HuH-7.5 (cell line): Measurements from ENCODE around the gene IYD.

Experiments
- DNase-seq: peaks from one replicate; pipeline ENCODE4 v3.0.0; 2011; ENCODE audit warnings: low spot score

The IYD gene

DNA sequence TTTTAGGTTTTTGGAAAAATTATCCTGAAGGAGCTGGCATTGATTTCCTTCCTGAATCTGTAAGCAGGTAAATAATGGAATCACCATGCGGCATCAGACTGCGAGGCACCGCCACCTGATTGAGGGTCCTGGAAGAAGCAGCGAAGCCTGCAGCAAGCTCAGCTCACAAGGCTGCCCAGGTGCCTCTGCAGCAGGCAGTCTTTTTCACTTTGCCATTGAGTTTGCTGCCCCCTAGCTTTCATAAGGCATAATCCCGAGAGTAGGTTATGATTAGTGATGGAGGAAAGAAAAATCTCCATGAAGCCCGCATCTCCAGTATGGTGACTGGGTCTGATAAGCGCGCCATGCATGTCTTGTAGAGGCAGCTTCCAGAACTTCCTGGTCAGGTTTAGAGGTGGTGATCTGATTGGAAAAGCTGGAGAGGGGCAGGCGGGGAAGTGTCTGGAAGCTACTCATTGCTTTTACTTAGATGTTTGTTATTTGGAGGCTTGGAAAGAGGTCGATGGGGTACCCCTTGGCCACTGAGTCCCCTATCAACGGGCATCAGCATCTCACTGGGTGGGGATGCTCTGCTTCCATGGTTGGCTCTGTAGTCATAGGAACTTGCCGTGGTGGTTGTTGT is 26.7 kb downstream of the IYD start:
- peak; percentile 42 for DNase-seq

DNA sequence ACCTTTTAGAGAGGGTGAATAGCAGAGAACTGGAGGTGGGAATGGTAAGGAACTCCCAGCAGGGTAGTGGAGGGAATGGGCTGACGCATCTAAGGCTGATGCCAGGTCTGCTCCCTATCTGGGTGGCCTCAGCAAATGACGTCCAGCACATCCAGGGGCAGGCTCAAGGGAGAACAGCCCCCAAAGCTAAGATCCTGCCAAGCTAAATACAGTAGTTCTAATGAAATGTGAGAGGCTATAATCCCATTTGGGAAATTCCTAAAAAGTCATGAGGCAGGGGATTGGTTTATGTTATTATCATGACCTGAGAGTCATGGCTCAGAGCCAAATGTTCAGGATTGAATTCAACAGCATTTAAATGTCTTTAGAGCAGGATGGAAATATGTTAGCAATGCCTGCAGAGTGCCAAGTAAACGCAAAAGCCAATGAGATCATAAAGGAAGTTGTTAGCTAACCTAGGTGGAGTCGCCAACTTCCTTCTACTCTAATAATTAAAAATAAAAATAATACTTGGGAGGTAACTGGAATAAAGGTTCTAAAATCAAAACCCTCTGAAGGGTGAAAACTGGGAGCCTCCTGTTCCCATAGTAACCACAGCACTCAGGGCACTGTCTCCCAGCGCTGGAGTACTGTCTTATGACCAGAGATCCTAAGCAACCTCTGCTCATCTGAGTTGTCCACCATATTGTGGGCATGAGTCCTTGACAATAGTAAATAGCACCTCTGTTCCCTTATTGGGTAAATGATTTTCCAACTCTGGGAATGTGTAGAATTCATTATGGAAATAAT is 34.8 kb downstream of the IYD start:
- no peak for DNase-seq

DNA sequence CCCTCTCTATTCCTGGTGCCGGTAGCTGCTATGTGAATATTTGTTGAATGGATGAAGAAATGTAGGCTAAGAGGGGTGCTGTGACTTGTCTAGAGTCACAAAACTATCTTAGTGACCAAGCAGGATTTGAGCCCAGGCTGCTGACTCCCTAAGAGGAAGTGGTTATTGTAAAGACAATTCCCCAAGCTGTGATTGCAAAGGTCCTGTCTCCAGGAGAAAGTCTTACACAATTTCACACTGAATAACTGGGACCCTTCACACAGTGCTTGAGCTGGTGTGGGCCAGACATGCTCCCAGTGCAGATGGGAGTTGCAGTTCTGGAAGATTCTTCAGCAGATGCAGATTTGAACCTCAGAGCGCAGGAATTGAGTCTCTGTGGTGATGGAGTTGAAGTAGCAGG is 38.1 kb downstream of the IYD start:
- DNase-seq: no peak

DNA sequence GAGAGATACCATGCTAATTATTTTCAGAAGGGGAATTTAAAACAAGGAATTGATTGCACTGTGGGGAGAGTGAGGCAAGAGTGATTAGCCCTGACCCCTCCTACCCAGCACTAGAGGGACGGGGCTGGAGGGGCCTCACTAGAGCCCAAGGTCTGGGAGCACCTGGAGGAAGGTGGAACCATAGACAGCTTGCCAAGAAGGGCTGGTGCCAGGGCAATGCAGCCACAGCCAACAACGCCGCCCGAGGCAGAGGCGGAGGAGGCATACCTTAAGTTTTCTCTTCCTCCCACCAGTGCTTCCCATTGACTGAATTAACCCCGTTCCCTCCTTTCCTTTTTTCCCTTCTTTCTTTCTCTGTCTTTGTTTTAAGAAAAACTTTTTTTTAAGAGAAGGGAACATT is 40.0 kb downstream of the IYD start:
- no peak for DNase-seq

DNA sequence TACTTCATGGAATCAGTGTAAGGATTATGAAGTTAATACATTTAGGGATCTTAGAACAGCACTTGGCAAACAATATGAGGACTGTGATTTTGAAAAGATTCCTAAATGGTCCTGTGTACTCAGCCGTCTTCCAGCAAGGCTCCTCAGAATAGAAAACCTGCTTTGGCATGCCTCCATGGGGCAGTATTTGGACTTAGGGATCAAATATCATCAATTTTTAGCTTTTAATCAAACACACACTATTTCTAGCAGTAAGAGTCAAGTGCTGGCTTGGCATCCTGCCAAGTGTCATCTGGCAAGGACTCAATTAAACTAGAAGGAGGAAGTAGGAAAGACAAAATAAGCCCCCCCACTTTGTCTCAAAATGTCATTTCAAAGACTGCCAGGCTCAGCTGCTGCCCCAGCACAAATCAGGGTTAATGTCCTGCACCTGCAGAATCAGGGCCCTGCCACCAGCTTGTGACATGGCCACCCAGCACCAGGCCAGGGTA is 40.8 kb downstream of the IYD start:
- no peak for DNase-seq

DNA sequence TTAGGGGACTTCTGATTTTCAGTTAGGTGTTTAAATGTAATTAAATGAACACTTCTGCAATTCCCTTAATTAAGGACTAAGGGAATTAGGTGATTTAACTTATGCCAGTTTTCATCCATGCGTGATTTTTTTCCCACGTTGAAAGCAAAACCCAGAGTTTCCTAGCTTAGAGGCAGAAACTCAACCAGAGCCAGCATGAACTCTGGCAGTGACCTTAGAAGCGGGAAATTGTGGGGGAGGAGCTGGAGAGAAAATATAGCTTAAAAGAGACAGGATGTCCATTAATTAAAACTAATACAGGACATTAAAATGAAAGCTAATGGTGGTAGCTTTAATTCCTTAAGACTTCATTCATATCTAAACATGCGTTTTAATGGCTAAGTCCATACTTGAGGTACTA is 41.6 kb downstream of the IYD start:
- no peak for DNase-seq

DNA sequence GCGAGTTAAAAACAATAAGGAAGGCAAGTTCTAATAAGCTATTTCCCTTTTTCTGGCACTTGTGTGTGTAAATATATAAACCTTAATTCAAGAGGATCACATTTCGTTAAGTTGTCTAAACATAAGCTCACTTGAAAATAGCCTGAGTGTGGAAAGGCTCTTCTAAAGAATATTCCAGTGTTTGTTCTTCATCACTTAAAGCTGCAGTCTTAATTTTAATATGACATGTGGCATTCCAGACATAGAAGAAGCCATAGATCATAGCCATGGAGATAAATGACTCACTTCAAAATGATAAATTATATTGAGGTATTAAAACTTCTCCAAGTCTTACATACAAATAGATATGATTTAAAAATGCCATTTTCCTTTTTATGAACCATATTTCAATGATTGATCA is 42.1 kb downstream of the IYD start:
- no peak for DNase-seq

DNA sequence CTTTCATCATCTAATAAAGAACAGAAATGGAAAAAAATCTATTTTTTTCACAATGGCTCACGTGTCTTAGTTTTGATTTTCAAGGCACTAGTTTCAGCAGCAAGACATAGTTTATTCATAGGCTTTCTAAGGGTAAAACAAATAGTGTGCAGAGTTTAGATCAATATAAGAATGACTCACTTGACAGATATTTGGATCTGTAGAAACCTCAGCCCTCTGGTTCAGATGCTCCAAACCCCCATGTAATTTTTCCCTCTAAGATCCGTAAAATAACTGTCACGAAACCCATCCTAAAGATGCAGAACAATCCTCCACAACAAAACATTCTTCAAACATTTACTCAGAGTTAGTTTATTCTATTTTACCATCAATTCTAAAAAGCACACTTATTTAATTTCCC is 43.4 kb downstream of the IYD start:
- no peak for DNase-seq

DNA sequence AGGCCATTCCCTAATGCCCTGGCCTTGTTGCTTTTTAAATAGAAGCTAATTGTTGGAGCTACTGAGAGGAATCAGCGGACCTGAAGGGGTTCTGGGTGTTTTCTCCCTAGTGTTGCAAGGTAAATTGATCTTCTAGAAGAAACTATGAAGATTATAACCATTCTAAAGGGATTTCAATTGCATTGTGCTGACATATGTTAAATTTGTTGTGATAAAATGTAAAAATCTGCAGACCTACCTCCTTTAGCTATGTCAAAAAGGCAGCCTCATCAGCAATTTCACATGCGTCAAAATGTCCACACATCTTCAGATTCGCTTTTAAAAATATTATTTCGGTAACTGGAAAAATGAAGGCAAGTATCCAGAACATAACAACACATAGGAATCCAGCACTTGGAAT is 44.4 kb downstream of the IYD start:
- DNase-seq: no peak

DNA sequence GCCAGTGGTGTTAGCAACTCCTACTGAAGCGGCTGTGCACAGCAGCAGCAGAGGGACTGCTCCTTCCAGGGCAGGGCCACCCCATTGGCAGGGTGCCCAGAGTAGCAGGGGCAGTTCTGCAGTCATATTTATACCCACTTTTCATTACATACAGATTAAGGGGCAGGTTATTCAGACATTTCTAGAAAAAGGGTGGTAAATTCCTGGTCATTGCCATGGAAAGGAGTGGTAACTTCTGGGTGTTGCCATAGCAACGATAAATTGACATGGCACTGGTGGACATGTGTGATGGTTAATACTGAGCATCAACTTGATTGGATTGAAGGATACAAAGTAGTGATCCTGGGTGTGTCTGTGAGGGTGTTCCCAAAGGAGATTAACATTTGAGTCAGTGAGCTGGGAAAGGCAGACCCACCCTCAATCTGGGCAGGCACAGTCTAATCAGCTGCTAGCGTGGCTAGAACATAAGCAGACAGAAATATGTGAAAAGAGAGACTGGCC is 45.0 kb downstream of the IYD start:
- DNase-seq: no peak

DNA sequence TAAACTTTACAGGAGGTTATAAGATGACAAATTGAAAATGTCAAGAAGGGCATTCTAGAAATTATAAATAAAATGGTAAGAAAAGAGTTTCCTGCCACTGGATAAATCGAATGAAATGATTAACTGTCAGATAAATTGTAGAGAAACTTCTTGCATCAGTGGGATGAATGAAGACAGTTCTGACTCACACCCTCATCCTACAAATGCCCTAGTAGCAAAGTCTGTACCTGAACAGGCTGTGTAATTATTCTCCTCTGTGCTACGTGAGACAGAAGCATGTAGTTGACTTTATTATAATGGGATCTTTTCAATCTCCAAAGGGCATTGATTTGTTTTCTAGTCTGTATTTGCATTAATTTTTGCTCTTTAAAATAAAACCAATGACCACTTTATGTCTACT is 47.3 kb downstream of the IYD start:
- DNase-seq: no peak

DNA sequence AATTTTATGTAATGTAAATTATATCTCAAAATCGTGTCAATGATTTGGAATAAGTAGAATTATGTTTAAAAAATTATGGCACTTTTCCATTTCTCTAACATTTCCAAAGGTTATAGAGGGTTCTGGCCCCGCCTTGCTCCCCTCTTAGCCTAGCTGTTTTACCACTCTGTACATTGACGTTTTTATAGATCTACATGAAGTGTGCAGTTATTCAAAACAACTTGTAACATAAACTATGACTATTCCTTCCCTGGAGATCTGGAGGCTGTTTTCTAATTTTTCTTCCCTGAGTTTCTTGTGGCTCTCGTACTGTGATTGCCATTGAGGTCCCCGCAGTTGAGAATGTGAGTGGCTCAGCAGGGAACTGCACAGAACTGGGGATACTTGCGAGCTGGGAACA is 48.4 kb downstream of the IYD start:
- no peak for DNase-seq

DNA sequence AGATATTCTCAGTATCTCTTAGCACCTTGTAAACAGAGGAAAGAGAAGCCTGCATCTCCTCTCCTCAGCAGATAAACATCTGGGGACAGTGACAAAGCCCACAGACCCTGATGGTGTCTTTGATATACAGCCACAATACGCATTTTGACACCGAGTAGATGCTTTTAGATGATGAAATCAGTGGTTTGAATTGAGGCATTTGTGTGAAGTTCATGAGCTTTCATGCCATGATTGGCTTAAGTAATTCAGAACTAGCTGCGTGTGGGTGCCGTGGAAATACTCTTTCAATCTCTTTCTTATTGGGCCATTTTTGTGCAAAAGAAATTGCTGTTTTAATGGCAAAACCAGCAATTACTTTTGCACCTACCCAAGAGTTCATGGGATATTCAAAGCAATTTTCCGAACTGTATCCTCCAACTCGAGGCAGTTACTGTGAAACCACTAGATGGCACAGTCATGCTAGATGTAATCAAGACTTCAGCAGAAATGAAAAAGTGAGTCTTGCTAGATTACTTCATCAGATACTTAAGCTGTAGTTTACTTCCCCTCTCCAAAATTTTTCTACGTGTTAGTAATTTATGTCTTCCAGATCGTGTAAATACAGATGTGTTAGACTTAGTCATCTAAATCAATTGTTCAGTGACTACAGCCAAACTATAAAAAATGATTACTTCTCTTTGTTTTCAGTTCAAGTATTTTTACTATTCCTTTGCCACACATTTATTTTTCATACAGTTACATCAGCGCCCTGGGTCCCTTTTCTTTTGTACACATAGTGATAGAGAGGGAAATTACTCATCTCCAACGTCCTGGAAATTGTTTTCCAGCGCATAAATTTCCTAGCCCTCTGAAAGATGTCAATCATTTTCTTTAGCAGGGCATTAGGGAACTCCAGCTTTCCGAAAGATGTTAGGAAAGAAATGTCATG is 49.4 kb downstream of the IYD start:
- DNase-seq: peak; percentile 57

DNA sequence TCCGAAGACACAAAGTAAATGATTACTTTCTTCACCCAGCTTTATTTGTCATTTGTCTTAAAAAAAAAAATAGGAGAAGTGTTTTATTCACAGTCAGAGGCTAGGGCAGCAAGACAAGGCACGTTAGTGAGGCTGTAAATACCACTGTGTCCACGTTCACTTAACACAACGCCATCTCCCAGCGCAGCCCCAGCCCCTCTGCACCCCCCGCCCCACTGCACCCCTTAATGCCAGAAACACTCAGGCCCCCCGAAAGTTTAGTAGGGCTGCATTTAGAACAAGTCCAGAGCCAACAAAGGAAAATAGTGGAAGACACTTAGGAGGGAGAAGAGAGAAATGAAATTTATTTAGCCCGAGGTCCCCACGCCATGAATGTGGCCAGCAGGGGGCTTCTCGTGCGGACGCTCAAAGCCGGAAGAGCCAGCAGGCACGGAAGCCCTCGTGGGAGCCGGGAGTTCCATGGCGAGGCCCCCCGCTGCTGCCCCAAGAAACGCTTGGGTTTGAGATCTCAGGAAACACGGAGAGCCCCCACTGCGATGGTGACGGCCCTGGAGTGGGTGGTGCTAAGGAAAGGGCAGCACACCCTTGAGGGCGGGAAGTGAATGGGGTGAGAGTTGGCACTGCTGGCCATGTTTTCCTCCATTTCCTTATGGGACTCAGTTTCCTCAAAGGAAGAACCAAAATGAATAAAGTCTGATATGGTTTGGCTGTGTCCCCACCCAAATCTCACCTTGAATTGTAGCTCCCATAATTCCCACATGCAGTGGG is 50.2 kb downstream of the IYD start:
- peak; percentile 72 for DNase-seq

DNA sequence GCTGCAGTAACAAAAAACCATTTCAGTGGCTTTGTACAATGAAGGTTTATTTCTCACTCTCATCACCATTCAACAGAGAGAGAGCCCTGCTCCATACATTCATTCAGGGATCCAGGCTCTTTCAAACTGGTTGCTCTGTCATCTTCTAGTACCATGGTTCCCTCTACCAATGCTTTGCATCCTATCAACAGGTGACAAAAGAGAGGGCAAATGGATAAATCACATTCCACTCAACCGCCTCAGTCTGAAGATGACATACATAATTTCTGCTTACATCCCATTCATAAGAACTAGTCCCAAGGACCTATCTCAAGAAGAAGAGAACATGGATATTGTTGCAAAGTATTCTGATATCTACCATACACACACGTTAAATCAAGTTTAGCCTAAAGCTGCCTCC is 51.6 kb downstream of the IYD start:
- no peak for DNase-seq

DNA sequence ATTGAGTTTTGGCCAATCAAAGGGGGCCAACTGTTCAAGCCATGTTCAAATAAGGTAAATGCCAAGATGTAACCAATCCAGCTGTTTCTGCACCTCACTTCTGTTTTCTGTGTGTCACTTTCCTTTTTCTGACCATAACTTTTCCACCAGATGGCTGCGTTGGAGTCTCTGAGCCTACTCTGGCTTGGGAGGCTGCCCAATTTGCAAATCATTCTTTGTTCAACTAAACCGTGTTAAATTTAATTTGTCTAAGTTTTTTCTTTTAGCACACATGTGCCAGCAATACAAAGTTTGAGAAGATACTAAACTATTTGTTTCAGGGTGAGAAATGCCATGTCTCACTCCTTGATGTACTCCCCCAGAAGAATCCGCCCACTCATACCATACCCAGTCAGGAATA is 52.1 kb downstream of the IYD start:
- DNase-seq: no peak

DNA sequence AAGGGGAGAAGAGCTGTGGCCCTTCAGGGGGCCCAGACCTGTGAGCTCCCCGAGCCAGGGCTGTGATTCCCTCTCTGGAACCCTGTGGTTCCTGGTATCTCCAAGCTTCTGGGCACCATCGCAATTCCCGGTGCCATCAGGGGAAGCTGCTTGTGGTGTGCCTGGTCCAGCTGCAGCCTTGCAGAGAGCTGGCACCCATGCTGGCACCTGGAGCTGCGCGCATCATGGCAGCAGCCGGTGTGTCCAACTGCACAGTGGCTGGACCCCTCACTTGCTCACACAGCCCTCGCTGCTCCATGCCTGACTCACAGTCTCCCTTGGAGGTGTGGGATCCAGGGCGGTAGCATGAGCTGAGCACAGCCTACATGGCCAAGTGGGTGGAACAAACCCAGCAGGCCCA is 56.7 kb downstream of the IYD start:
- DNase-seq: no peak

DNA sequence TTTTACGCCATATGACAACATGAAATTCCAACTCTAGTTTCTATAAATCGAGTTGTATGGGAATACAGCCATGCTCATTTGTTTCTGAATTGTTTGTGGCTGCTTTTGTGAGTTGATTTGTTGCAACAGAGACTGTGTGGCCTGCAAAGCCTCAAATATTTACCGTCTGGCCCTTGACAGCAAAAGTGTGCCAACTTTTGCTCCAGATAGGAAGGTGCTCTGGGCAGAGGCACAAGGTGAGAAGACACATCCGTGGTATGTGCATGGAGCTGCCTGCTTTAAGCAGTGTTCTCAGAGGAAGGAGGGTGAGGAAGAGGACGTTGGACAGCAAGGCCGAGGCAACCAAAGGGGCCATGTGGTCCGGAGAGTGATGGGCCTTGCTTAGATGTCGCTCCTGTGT is 57.4 kb downstream of the IYD start:
- DNase-seq: no peak

DNA sequence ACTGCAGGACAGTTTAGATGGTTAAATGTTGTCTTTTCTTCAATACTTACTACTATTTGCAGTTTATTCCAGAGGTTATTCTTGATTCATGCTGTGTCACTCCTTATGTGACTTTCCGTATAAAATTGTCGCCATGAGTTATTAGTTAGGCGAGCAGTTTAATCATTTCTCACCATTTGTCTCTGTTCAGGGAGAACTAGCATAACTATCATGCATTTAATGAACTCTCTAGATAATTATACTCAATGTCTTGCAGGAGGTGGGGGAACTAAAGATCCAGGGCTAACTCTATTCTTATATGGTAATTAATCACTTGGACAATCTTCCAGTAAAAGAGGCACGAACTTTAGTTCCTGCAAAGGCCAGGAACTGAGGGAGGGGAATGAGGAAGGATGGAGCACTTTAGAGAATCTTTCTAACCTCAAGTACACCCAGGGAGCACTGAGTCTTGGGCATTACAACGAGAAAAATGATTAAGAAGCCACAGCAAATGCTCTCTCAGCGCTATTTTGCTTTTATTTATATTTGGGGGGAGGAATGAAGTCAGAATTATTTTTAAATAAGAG is 58.3 kb downstream of the IYD start:
- DNase-seq: no peak

DNA sequence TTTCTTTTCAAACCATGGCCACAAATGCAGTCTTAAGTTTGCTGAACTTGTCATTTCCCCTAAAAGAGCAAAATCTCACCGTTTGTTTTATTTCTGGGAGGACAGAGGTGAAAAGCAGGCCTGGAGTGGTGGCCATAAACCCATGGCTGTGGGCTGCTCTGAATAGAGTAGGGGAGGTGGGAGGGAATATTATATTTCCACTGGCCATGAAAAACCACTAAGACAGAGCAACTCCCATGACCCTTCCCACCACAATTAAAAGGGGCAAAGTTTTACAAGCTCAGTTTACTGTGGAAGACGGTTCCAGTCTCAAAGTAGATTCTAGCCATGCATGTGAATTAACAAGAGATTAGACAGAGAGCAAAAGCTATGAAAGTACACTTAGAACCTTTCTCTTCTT is 59.0 kb downstream of the IYD start:
- no peak for DNase-seq

DNA sequence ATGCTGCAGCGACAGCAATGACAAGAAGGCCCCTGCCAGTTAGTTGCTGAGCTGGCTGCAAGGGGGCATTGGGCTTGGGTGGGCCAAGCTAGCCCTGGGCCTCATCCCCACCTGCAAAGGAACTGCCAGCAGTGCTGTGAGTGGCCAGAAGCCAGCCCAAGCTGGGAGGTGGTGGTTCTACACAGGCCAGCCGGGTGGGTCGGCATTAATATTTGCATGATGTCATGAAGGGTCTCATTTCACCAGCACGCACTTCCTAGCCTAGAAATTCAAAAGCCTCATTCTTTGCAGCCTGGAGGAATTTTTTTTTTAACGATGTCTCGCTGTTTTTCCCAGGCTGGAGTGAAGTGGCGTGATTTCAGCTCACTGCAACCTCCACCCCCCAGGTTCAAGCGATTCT is 62.0 kb downstream of the IYD start:
- no peak for DNase-seq

DNA sequence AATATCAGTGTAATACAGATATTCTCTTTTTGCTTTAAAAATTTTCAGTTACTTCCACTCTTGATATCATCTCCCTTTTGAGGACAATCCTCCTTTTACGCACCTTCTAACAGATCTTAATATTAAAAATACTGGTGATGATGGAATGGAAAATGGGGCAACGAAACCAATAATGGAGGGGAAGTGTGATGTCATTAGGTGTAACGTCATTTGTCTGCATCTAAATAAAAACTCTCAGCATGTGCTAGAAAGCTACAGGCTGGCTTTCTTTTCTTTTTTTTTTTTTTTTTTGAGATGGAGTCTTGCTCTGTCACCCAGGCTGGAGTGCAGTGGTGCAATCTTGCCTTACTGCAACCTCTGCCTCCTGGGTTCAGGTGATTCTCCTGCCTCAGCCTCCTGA is 66.5 kb downstream of the IYD start:
- DNase-seq: no peak
